GM21367 (cell line): ENCODE data around the gene ATP8A2.
"Not testable (repeated sequence)": the region's sequence is repeated elsewhere in the genome, so short reads cannot be mapped to it uniquely, and the experiment has no call there.

Experiments used
- ATAC-seq: cut with Tn5 transposase; IDR thresholded peaks from one replicate; pipeline ENCODE4 v1.9.1; 2021; ENCODE audit not compliant: unreplicated experiment

Gene ATP8A2

DNA sequence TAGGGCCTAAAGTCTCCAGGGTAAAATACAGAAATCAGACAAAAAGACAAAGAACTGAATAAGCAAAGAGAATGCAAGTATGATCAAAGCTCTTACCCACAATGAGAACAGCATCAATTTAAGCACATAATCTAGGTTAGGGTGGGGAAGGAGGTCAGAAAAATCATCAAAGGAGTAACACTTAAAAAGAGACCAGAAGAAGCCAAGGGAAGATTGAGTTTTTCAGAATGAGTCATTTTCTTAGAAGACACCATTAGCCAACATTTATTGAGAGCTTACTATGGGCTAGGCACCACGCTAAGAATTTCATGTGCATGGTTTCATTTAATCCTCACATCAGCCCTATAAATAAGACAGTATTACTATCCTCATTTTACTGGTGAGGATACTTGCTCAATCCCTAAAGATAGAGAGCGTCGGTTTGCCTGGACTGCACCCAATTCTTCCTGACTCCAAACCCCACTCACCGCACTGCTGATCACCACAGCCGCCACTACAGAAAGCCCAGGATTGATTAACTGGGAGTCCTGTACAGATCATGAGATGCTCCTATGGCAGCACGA is 681.7 kb downstream of the ATP8A2 start:
- ATAC-seq, result no peak

DNA sequence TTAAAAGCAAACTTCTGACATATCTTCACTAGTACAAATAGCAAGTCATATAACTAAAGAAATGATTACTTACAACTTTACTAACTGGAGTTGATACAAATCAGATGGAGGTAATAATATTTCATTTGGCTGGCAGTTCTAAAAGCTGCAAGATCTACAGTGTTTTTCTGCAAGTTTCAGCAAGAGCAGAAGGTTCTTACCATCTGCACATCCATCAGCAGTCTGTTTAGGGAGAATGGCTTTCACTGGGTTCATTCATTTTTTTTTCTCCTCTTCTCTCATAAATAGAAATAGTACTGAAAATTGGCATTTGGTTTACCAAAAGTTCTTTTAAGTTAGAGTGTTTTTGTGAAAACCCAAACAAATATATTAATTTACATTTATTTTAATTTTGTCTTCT is 683.1 kb downstream of the ATP8A2 start:
- ATAC-seq, result no peak

DNA sequence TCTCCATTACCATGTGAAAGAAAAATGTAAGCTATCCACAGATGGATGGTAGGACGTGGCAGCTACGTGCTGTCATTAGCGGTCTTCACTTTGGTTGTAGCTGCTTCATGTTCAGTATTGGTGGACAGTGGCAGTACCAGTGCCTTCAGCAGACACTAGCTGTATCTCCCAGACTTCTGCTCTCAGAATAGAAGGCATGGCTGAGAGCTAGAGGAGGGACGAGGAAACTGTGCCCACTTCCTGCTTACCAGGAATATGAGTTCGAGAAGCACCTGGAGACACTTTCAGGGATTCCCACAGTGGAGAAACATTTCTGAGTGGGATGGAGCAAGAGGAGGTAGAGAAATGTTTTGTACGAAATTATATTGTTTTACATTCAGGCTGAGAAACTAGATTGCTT is 686.9 kb downstream of the ATP8A2 start:
- no peak for ATAC-seq

DNA sequence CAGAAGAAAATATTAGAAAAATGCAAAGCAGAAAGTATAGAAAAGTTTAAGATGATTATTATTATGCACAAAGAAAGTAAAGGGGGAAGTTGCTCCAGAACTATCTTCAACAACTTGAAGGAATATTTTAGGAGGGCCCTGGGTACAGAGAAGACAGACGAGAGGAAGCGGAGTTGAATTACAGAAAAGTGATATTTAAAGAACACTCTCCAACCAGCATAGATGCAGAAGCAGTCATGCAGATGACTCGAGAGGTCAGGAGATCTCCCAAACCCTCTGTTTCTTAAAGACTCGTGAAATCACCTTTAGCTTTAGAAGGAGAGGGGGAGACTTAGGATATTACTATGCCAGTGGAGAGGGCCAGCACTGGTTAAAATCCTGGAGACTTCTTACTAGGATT is 688.6 kb downstream of the ATP8A2 start:
- no peak for ATAC-seq

DNA sequence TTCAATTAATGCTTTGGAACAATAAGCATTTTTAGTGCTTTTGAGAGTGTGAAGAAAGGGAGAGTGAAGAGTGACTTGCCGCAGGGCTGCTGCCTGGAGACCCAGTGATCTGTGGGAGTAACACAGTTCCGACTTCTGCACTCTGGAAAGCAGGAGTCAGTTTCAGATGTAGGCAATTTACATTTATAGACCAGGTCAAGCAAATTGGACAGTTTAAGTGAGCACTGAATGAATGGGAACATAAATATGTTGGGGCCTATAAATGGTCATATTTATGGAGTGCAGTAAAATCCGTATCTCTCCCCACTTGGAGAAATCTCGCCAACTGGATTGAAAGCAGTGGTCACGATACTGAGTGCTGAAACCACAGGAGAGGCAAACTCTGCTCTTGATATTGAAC is 689.5 kb downstream of the ATP8A2 start:
- no peak for ATAC-seq

DNA sequence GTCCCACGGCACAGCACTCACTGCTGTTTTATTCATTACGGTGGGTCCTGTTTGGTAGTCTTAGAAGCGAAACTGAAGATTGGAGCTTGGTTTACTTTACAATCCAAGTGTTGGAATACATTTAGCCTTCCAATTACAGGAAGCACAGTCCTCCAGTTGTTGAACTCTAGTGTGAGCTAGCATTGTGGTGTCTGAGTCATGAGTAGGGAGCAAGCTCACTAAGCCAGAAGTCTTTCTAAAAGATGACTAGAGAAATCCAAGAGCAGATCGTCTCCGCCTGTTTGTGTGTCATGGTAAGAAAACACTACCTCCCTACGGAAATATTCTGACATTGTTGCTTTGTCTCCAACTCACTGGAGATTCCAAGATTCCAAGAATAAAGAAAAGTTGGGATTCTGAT is 690.2 kb downstream of the ATP8A2 start:
- ATAC-seq, result no peak

DNA sequence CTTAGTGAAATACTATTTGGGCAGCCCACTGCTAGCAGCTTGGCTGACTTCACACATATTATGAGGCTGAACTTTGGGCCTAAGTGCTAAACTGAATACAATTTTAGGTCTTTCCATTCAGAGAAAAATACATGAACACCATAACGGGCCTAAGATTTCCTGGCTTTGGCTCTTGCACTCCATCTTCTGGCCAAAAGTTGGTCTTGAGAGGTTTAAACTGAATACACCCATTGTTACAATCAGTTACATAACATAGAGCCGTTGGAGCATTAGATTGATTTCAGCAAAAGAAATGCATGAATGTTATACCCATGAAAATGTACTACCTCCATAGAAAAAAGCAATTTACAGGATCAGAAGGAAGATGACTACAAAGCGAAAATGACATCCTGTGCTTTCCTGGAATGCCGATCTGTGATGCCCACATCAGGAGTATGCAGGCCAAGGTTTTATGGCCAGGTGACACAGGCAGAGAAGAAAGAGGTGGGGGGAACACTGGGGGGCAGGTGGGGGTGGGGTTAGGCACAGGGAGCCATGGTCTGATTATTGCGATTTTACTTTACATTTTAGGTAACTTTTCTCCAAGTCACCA is 691.2 kb downstream of the ATP8A2 start:
- ATAC-seq, result no peak

DNA sequence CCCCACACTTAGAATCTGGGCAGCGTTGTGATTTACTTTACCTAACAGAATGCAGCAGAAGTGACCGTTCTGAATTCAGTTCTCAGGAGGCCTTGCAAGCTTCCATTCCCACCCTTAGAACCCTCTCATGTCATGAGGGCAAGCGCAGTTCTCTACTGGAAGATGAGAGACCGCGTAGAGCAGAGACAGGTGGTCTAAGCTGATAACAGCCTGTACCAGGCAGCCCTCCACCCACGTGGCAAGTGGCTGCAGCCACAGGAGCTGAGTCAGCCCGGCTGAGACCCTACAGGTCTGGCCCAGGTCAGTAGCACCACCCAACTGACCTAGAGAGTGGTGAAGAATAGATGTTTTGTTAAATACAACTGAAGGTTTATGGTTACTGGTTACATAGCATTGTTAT is 694.7 kb downstream of the ATP8A2 start:
- ATAC-seq, result not testable (repeated sequence)

DNA sequence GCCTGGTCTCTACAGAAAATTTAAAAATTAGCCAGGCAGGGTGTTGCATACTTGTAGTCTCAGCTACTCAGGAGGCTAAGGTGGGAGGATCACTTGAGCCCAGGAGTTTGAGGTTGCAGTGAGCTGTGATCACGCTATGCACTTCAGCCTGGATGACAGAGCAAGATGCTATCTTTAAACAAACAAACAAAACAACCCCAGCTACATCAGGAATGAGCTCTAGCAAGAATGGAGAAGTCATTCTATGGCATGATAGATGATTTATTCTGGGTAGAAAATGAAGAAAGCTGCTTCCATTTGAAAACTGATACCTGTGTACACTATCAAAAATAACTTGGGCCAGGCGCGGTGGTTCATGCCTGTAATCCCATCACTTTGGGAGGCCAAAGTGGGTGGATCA is 695.8 kb downstream of the ATP8A2 start:
- no peak for ATAC-seq

DNA sequence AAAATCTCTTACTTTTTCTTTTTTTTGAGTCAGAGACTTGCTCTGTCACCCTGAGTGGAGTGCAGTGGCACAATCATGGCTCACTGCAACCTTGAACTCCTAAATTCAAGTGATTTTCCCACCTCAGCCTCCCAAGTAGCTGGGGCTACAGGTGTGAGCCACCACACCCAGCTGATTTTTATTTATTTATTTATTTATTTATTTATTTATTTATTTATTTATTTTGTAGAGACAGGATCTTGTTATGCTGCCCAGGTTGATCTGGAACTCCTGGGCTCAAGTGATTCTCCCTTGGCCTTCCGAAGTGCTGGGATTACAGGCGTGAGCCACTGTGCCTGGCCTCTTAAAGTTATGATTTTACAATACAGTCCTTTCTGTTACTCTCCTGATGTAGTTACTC is 696.6 kb downstream of the ATP8A2 start:
- not testable (repeated sequence) for ATAC-seq

DNA sequence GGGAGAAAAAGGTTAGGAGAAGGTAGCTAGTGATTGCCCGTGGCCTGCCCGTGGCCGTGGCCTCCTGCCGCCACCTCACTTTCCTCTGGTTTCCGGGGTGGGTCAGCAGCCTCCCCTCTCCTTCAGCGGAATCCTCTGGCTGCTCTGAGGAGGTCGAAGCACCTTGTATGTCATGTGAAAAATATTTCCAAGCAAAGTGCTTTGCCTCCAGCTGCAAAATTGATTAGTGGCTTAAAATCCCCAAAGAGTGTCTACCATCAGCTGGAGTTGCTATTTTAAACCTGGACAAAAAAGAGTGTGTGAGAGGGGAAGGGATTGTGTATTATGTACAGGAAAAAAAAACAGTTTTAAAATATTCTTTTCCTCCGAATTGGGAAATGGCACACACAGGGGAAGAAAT is 697.9 kb downstream of the ATP8A2 start:
- not testable (repeated sequence) for ATAC-seq

DNA sequence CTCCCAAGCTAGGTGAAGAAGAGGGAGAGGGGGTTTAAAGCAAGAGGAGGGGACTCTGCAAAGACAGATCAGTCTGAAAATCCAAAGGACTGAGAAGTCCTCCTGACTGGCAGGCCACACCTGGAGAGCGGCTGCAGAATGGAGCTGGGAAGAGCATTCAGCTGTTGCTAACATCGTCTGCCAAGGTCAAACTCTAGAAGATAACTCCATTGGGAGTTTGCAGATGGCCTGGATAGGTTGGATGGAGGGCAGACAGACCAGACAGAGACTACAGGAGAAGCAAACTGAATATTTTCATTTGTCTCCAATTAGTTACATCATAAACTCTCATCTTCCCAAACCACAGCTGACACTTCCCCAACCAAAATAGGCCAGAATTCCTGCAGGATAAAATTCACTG is 699.9 kb downstream of the ATP8A2 start:
- no peak for ATAC-seq

DNA sequence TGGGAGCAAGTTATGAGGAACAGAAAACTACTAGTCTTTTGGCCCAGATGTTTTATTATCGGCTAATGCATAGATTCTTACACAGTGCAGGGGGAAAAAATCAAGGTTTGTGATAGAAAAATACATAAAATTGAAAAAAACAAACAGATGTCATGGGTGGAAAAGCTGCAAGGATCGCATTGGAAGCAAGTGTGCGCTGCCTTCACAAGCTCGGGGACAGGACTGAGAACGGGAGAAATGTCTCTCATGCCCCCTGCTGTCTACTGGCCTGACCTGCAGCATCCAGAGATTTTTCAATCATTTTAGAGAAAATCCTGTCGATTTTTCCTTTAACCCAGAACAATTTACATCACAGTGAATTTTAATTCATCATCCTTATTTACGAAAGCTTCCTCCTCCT is 700.6 kb downstream of the ATP8A2 start:
- not testable (repeated sequence) for ATAC-seq

DNA sequence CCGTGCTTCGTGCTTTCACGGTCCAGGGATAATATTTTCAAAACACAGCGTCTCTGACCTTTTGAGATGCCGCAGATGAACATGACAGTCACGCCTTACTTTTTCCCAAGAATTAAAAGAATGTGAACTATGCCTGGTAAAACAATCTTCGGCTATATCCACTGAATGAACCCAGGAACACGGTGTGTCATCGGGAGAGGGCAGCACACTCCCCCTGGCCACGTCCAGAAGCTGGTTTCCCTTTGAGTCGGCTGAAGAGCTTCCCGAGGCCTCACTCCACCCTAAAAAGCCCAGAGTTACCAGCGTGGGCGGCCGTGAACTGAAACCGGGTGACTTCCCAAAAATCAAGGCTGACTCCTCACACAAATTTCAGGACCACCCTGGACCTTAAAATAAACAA is 702.9 kb downstream of the ATP8A2 start:
- ATAC-seq, result no peak
